ENCODE data around the gene BCAR3.
"Not testable (repeated sequence)": the region's sequence is repeated elsewhere in the genome, so short reads cannot be mapped to it uniquely, and the experiment has no call there.

BCAR3 gene

GRCh38 chr1:93574511-93574910 is 107.1 kb downstream of the BCAR3 start:
- DNase-seq: no peak

DNA sequence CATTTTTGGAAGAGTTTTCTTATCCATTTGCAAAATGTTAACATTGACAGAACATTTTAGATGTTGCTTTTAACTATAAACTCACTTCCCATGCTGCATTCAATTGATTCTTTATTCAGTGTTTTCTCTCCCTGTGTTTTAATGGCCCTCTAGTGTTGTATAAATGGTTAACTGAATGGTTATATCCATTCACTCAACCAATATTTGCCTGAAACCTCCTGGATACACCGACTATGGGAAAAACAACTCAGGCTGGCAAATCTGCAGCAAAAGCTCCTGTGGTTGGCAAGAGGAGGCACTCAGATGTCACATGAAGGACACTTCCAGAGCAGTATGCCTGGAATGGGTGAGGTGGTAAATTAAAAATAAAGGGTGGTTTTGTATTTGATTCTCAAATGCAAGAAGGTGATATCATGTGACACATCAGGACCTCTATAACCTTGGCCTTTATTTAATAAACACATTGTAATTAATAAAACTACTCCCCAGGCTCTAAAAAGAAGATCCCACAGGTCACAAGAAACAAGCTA is 107.6 kb downstream of the BCAR3 start:
- no peak for DNase-seq

DNA sequence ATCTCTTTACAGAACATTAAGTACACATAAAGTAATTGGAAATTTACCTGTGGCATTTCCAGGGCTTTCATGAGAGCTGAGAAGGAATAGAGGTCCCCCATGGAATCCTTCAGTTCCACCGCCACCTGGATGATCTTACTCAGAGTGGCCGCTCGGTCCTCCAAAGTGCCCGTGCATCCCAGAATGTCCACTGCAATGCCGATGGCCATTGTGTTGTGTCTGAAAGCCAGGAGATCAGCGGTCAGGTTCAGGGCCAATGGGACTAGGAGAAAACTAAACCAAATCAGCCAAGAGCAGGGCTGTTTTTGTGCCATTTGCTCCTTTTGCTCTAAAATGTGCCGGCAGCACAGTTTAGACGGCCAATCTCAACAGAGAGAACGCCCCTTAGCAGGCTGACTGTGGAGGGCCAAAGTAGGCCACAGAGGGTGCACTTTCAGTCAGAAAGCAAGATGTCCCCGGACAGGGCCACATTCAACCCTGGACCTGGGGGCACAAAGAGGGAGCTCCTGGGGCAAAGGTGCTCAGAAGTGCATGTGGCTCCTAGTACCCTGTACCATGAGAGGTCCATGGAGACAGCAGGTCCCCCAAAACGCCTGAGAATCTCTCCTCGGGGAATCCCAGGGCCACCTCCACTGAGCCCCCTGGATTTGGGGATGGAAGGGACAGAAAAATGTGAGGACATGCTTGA is 109.9 kb downstream of the BCAR3 start:
- no peak for DNase-seq

- DNase-seq: no peak
These were observed 112.1 kb downstream of the BCAR3 start for GRCh38 chr1:93569489-93569888.

- DNase-seq: no peak
These were observed 114.2 kb downstream of the BCAR3 start for GRCh38 chr1:93567255-93567918.

DNA sequence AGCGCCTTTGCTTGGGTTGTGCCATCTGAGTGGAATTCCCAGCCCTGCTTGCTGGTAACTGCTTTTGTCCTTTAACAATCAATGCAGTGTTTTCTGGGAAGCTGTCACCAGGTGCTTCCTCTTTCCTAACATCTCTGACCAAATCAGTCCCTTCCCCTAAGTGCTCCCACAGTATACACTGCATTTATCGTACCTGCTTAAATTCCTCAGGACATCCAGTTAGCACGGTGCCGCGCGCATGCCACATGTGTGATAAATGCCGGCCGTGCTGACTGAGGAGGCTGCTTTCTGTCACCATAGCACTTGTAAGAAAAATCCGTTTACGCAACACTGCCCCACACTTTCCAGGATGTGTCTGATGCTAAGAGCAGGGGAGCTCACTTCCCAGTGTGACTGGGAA is 115.4 kb downstream of the BCAR3 start:
- no peak for DNase-seq

- DNase-seq: no peak
These were observed 116.0 kb downstream of the BCAR3 start for GRCh38 chr1:93565496-93566206.

GRCh38 chr1:93559695-93560094 is 121.9 kb downstream of the BCAR3 start:
- DNase-seq: no peak

GRCh38 chr1:93559045-93559444 is 122.6 kb downstream of the BCAR3 start:
- no peak for DNase-seq

- DNase-seq: no peak
These were observed 125.3 kb downstream of the BCAR3 start for GRCh38 chr1:93556291-93556690.

DNA sequence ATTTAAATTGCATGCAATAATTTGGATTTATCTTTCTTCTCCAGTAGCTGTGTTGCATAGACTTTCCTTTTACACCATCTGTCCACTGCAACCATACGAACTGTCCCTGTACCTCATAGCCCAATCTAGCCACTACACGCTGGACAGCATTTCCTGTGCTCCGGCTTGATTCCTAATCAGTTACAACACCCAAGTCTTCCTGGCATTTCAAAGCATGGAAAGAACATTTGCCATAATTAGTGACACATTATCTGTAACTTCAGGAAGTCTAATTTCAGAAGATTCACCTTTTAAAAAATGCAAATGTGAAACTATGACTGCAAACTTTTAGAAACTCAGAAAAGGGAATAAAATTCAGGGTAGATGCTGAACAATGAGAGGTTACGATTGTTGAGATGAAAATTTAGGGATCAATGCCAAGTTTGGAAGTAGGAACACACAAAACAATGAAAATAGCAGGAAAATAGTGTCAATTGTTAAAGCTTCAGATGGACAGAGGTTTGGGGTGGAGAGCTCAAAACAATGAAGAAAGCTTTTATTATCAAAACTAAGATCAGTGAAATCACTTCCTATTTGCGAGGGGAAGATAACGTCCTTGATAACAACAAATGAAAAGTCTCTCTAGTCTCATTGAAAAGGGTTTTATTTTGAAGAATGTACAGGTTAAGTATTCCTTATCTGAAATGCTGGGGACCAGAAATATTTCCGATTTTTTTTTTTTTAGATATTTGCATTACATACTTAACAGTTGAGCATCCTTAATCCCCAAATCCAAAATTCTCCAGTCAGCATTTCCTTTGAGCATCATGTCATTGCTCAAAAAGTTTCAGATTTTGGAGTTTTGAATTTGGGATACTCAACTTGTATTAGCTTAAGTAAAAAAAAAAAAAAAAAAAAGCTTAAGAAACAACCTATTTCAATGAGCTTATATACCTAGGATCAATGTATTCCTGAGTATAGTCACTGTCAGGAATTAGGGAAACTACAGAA is 126.5 kb downstream of the BCAR3 start:
- DNase-seq: no peak

- not testable (repeated sequence) for DNase-seq
These were observed 127.6 kb downstream of the BCAR3 start for GRCh38 chr1:93553886-93554490.

DNA sequence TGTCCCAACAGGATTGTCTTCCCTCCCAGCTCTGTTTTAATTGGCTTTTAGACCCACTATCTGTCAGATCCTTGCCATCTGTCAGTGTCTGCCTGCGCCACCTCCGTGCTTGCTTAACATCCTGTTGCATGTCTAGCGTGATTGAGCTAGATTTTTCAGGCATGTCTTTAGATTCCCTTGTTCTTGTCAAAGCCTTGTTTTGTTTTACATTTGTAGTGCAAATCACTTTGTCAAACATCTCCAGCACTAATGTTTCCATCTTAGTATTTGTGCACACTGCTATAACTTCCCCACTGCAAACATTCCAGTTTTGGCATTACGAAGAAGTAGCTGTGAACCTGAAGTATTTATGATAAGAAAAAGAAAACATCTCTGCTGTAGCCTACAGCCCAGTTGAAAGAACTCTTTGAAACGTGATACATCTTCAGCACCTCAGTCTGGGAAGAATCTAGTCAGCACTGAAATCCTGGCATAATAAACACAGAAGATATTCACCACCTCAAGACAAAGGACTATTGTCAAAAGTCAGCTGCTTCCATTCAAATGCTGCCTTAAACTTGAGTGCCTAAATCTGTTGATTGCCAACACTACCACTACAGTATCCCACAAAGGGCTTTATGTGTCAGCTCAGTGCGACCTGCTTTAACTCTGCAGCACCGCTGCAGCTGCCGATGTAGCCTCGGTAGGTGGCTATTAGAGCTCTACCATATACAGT is 128.7 kb downstream of the BCAR3 start:
- no peak for DNase-seq

- DNase-seq: no peak
These were observed 131.8 kb downstream of the BCAR3 start for GRCh38 chr1:93549811-93550210.

- no peak for DNase-seq
These were observed 132.5 kb downstream of the BCAR3 start for GRCh38 chr1:93549131-93549530.

DNA sequence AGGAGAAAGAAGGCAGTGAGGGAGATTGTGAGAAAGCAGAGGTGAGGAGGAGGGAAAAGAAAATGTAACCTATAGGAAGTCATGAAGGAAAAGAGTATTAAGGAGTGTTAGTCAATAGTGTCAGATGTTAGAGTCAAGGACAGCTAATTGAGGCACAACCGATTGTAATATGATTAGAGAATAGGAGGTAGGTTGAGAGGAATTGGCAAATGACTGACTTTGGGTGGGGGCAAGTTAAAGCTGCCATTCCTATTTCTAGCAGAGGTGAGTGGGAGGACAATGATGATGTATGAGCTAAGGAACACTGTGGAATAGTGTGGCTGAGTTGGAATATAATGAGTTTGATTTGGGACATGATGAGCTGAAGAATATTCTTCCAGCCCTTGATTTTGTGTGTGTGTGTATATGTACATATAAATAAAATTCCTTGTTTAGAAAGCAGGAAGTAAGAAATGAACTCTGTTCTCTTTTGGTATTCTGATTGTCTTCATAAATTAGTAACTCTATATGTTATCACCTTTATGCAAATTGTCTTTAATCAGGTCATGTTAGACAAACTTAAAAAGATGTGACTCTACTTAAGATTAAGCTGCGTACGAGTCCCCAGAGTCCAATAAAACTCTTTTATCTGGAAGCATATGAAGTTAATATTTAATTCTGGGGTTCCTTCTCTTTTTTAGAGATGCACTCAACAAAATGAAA is 135.3 kb downstream of the BCAR3 start:
- DNase-seq: no peak

GRCh38 chr1:93542398-93542797 is 139.2 kb downstream of the BCAR3 start:
- DNase-seq: no peak

DNA sequence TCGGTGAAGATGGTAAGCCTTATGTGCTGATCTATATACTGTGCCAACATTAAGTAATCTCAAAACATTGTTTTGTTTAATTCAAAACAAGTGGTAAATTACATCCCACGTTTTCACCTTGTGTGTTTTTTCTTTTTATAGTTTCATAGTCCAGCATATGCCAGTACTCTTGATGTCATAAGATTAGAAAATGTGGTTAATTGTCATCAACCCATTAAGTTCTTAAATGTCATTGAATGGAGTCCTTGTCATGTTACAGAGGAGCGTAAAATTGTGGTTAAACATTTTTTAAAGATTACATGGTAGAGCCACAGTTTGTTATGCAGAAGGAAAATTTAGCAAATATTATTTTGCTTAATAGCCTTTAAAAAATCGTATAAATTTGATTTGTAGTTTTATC is 140.6 kb downstream of the BCAR3 start:
- no peak for DNase-seq

DNA sequence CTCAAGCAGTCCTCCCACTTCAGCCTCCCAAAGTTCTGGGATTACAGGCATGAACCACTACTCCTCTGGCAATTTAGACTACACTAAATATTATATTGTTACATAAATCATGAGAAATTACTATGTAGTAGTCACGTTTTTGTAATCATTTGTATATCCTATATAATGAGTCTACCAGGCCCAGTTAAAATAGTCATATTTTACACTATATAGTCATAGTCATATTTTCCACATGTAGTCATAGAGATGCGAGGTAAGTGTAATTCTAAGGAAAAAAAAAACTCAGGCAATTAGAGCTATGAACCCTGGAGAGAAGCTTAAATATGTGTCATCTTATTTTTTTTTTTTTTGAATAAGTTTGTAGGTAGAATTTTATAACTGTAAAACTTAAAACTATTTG is 143.7 kb downstream of the BCAR3 start:
- no peak for DNase-seq

DNA sequence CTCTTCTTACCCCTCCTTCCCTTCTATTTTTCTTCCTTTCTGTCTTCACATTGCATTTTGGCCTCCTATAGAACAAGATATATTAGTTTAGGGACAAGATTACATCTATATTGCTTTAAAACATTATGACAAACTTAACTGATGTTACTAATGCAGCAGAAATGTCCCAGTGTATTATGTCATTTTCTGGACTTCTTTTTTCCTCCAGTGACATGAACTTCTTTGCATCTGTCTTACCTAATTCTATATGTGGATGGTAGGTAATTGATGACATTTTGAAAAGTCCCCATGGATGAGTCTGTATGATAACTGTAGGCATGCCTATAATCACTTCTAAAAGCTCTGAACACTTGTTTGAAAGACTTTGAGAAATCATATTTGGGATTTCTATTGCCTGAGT is 144.2 kb downstream of the BCAR3 start:
- no peak for DNase-seq

- DNase-seq: no peak
These were observed 148.0 kb downstream of the BCAR3 start for GRCh38 chr1:93533677-93534076.
